ENCODE measurements around the gene ZMYND10.

ZMYND10 gene

DNA sequence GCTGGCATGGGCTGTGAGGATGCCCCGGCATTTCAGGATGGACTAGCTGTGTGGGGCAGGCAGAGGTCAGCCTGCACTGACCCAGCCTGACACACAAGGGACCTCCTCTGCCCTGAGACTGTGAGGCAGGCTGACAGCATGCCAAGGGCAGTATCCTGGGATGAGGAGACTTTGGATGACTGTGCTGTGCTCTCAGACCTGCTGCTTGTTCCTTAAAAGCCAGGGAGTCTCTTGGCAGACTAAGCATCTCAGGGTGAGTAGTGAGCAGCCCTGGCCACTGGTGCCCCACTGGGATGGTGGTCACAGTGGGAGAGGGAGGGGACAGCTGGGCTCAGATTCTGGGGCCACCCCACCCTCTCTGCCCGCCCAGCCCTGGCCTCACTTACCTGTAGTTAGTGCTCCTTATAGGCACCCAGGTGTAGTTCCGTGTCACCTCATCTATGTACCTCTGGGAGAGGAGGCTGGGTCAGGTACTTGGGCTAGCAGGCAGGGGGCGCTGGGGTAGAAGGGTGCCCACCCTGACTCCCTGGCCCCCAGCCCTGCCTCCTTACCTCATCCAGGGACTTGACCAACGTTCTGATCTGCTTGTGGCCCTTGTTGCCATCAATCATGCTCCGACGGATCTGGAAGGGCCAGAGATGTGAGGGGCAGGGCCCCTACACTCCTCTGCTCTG is 29.9 kb upstream of the ZMYND10 start:
- H3K9me3 ChIP-seq (ENCODE audit: control insufficient read depth, low read length): no peaks in the 10 kb centered on the region
- no peaks in the 10 kb centered on the region for H3K79me2 ChIP-seq
- H3K27me3 ChIP-seq (ENCODE audit: control insufficient read depth, insufficient read depth, low read length): no peaks in the 10 kb centered on the region
- TF ChIP-seq, protein P1, sequence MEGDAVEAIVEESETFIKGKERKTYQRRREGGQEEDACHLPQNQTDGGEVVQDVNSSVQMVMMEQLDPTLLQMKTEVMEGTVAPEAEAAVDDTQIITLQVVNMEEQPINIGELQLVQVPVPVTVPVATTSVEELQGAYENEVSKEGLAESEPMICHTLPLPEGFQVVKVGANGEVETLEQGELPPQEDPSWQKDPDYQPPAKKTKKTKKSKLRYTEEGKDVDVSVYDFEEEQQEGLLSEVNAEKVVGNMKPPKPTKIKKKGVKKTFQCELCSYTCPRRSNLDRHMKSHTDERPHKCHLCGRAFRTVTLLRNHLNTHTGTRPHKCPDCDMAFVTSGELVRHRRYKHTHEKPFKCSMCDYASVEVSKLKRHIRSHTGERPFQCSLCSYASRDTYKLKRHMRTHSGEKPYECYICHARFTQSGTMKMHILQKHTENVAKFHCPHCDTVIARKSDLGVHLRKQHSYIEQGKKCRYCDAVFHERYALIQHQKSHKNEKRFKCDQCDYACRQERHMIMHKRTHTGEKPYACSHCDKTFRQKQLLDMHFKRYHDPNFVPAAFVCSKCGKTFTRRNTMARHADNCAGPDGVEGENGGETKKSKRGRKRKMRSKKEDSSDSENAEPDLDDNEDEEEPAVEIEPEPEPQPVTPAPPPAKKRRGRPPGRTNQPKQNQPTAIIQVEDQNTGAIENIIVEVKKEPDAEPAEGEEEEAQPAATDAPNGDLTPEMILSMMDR (IDR thresholded peaks at IDR 0.05): no peak
- no peaks in the 10 kb centered on the region for H3K36me3 ChIP-seq (ENCODE audit: control insufficient read depth, insufficient read depth, low read length)
- no peak overlapping the region for H3K4me3 ChIP-seq (ENCODE audit: low read depth, low read length)
- H3K4me2 ChIP-seq (ENCODE audit: low read length): no peak overlapping the region
- no peak overlapping the region for H2AFZ ChIP-seq
- H3K9ac ChIP-seq: no peak overlapping the region
- no peaks in the 10 kb centered on the region for H3K4me1 ChIP-seq
- H3K27ac ChIP-seq: no peak overlapping the region

DNA sequence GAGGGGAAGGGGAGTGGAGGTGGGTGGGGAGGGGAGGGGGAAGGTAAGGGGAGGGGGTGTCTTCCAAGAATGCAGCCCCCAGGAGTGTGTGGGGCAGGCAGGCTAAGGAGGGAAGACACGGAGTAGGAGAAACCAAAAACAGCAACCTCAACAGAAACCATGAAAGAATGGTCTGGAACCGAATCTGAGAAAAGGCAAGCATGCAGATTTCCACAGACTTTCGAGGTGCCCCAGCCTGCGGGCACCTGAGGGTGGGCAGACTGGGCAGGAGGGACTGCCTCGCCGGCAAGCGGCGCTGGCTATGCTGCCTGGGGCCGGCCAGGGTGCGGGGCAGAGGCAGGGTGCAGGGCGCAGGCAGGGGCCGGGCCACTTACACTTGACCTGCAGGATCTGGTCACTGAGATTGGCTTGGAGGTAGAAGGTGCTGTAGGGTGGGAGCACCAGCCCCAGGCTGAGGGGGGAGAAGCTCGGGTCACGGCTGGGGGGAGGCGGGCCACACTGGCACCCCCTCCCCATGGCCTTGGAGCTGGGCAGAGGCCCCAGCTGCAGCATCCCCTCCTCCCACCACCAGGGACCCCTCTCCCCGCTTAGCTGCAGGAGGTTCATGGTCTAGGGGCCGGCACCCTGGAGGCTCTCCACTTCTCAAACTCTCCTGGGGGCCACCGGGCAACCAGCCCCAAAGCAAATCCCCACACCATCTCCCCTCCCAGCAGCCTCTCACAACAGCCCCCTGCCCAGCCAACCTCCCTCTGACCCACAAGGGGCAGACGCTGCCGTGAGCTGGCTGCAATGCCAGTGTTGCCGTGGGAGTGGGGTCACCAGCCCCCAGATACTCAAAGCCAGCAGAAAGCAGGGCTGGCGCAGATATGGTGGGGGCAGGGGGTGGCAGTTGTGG is 29.1 kb upstream of the ZMYND10 start:
- no peak overlapping the region for H2AFZ ChIP-seq
- H3K4me3 ChIP-seq (ENCODE audit: low read depth, low read length): no peak overlapping the region
- no peaks in the 10 kb centered on the region for H3K36me3 ChIP-seq (ENCODE audit: control insufficient read depth, insufficient read depth, low read length)
- H3K9me3 ChIP-seq (ENCODE audit: control insufficient read depth, low read length): no peaks in the 10 kb centered on the region
- TF ChIP-seq, protein P1 (IDR thresholded peaks at IDR 0.05): no peak
- H3K9ac ChIP-seq: no peak overlapping the region
- no peak overlapping the region for H3K4me2 ChIP-seq (ENCODE audit: low read length)
- no peak overlapping the region for H3K27ac ChIP-seq
- no peaks in the 10 kb centered on the region for H3K79me2 ChIP-seq
- no peaks in the 10 kb centered on the region for H3K4me1 ChIP-seq
- H3K27me3 ChIP-seq (ENCODE audit: control insufficient read depth, insufficient read depth, low read length): no peaks in the 10 kb centered on the region

DNA sequence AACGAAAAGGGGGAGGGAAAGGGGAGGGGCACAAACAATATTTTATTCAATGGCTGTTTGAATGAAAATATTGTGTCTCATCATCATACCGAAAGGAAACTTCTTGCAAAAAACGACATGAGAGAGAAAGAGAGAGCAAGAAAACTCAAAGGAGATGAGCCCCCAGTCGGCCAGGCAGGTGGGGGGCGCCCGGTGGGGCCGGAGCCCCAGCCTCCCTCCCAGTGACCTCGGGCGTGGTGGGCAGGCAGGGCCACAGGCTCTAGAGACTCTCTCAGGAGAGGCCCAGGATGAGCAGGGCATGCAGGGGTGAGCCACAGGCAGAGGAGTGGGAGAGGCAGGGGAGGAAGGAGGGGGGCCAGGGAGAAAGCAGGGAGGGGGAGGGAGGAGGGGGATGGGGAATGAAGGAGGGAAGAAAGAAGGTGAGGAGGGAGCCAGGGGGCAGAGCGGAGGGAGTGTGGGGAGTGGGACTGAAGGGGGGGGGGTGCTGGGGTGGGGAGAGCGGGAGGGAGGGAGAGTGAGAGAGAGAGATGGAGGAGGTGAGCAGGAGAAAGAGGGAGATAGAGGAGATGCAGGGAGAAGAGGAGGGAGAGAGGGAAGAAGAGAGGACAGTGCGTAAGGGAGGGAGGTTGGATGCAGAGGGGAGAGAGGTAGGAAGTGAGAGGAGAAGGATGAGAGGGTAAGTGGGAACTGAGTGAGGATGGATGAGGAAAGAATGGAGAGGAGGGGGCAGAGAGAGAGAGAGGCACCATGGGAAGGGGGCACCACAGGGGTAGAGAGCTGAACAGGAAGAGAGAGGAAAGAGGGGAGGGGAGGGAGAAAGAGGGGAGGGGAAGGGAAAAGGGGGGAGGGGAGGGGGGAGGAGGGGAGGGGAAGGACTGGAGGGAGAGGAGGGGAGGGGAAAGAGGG is 27.9 kb upstream of the ZMYND10 start:
- Histone ChIP-seq H3K27me3 (ENCODE audit: control insufficient read depth, insufficient read depth, low read length) (no peaks in the 10 kb centered on the region), H3K79me2 (no peaks in the 10 kb centered on the region), H3K36me3 (ENCODE audit: control insufficient read depth, insufficient read depth, low read length) (no peaks in the 10 kb centered on the region), H3K9ac (no peak overlapping the region), H3K4me1 (no peaks in the 10 kb centered on the region), H2AFZ (no peak overlapping the region), H3K4me3 (ENCODE audit: low read depth, low read length) (no peak overlapping the region), H3K9me3 (ENCODE audit: control insufficient read depth, low read length) (no peaks in the 10 kb centered on the region), H3K4me2 (ENCODE audit: low read length) (no peak overlapping the region), H3K27ac (no peak overlapping the region)
- TF ChIP-seq, protein P1 (IDR thresholded peaks at IDR 0.05): no peak

DNA sequence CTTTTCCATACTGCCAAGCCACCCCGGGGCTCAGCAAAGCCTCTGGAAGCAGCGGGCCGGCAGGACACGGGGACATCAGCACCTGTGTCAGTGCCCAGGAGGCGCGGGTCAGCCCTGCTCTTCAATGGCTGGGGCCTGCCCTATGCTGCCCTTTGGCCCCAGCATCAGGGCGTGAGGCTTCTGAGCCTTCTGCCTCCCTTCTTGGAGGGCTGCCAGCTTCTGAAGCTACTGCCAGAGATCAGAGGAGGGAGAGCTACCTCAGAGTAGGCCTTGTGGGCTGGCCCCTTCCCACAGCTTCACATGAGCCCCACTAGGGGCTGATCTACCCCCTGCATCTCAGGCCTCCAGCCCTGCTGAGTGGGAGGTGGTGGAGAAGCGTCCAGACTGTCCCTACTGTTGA is 26.8 kb upstream of the ZMYND10 start:
- TF ChIP-seq, protein P1 (IDR thresholded peaks at IDR 0.05): no peak
- Histone ChIP-seq H3K27me3 (ENCODE audit: control insufficient read depth, insufficient read depth, low read length) (no peaks in the 10 kb centered on the region), H3K9me3 (ENCODE audit: control insufficient read depth, low read length) (no peaks in the 10 kb centered on the region), H3K27ac (no peak overlapping the region), H3K4me1 (no peaks in the 10 kb centered on the region), H3K79me2 (no peaks in the 10 kb centered on the region), H3K36me3 (ENCODE audit: control insufficient read depth, insufficient read depth, low read length) (no peaks in the 10 kb centered on the region), H3K9ac (no peak overlapping the region), H3K4me3 (ENCODE audit: low read depth, low read length) (no peak overlapping the region), H3K4me2 (ENCODE audit: low read length) (no peak overlapping the region), H2AFZ (no peak overlapping the region)
